CD14-positive monocyte (primary cell): Measurements from ENCODE around the gene OR13J1. TPM values are rescaled to one million over a fixed set of nuclear protein-coding genes. Genes with fewer than 3 reads are reported as not detected.

Source experiments
- DNase-seq, 3 donors: peaks; one replicate each; pipeline ENCODE4 v3.0.0-alpha.2; 2011 to 2022
- H2AFZ ChIP-seq: 2 replicates; pipeline ENCODE4 v1.6.0; 2012; ENCODE audit warnings: mild to moderate bottlenecking, low read depth, low read length, inconsistent platforms; ENCODE audit not compliant: insufficient read depth, poor library complexity, severe bottlenecking
- H3K27ac ChIP-seq, 2 donors: 1 replicate in 1 of 2; 2 replicates in 1 of 2; pipeline ENCODE4 v1.5.1; 2012 to 2013; ENCODE audit warnings: low read length in 2 of 2, control low read depth in 1 of 2, inconsistent platforms in 1 of 2, low read depth in 1 of 2, mild to moderate bottlenecking in 1 of 2
- H3K27me3 ChIP-seq, 2 donors: one replicate each; pipeline versions ENCODE4 v1.6.0 to v1.6.1; 2011 to 2013; ENCODE audit warnings: low read length in 2 of 2; ENCODE audit not compliant: control insufficient read depth in 2 of 2, insufficient read depth in 2 of 2
- H3K36me3 ChIP-seq, 2 donors: replicated peaks in 1 of 2; 1 replicate in 1 of 2; 2 replicates in 1 of 2; pipeline versions ENCODE4 v1.5.1 to v1.6.1; 2012 to 2013; ENCODE audit warnings: low read length in 2 of 2, control low read depth in 1 of 2, inconsistent platforms in 1 of 2, mild to moderate bottlenecking in 1 of 2; ENCODE audit not compliant: insufficient read depth in 2 of 2, control insufficient read depth in 1 of 2
- H3K4me1 ChIP-seq, 2 donors: 1 replicate in 1 of 2; 2 replicates in 1 of 2; pipeline versions ENCODE4 v1.5.1 to v1.6.1; 2012 to 2013; ENCODE audit warnings: low read length in 2 of 2, control low read depth in 1 of 2, inconsistent platforms in 1 of 2, mild to moderate bottlenecking in 1 of 2, moderate library complexity in 1 of 2; ENCODE audit not compliant: insufficient read depth in 2 of 2, control insufficient read depth in 1 of 2
- H3K4me2 ChIP-seq: replicated peaks from 2 replicates; pipeline ENCODE3; 2012; ENCODE audit warnings: low read length, moderate library complexity, mild to moderate bottlenecking; ENCODE audit not compliant: poor library complexity, severe bottlenecking; ENCODE audit errors: extremely low read depth
- H3K4me3 ChIP-seq, 3 experiments: fragments of 200-600 bp in 1 of 3; sonication (generic) in 1 of 3; replicated peaks in 1 of 3; 1 replicate in 2 of 3; 2 replicates in 1 of 3; pipeline ENCODE4 v1.5.1; 2011 to 2013; ENCODE audit warnings: low read length in 3 of 3, mild to moderate bottlenecking in 3 of 3, control low read depth in 2 of 3, low read depth in 2 of 3, inconsistent platforms in 1 of 3, moderate library complexity in 1 of 3
- H3K79me2 ChIP-seq: 2 replicates; pipeline ENCODE4 v1.6.0; 2012; ENCODE audit warnings: mild to moderate bottlenecking, control low read depth, inconsistent platforms, low read length, moderate library complexity; ENCODE audit not compliant: insufficient read depth
- H3K9ac ChIP-seq: 2 replicates; pipeline ENCODE4 v1.6.0; 2017; ENCODE audit warnings: low read length, mild to moderate bottlenecking; ENCODE audit not compliant: insufficient read depth, poor library complexity, severe bottlenecking
- H3K9me3 ChIP-seq, 2 donors: replicated peaks in 1 of 2; 1 replicate in 1 of 2; 2 replicates in 1 of 2; pipeline versions ENCODE4 v1.5.1 to v1.6.1; 2012 to 2013; ENCODE audit warnings: low read length in 2 of 2, control low read depth in 1 of 2; ENCODE audit not compliant: control insufficient read depth in 1 of 2, insufficient read depth in 1 of 2
- H4K20me1 ChIP-seq: 2 replicates; pipeline ENCODE4 v1.6.0; 2012; ENCODE audit warnings: mild to moderate bottlenecking, low read length, control low read depth, moderate library complexity; ENCODE audit not compliant: insufficient read depth
- H3K27ac Mint-ChIP-seq, 7 donors: one replicate each; pipeline ENCODE4 v1.8.0; 2020; ENCODE audit warnings: mild to moderate bottlenecking in 7 of 7, mixed read lengths in 7 of 7, moderate library complexity in 6 of 7, inconsistent platforms in 2 of 7
- H3K27me3 Mint-ChIP-seq, 3 donors: one replicate each; pipeline ENCODE4 v1.8.0; 2021 to 2022; ENCODE audit warnings: low read depth in 3 of 3, mild to moderate bottlenecking in 3 of 3, mixed read lengths in 3 of 3, moderate library complexity in 3 of 3, inconsistent platforms in 1 of 3
- H3K36me3 Mint-ChIP-seq, 2 donors: one replicate each; pipeline ENCODE4 v1.8.0; 2020; ENCODE audit warnings: mixed read lengths in 2 of 2, inconsistent platforms in 1 of 2, mild to moderate bottlenecking in 1 of 2
- H3K4me1 Mint-ChIP-seq: one replicate; pipeline ENCODE4 v1.8.0; 2020; ENCODE audit warnings: mild to moderate bottlenecking, mixed read lengths
- H3K4me3 Mint-ChIP-seq, 2 donors: one replicate each; pipeline ENCODE4 v1.8.0; 2020; ENCODE audit warnings: mild to moderate bottlenecking in 2 of 2, mixed read lengths in 2 of 2, moderate library complexity in 1 of 2
- H3K9me3 Mint-ChIP-seq, 7 donors: one replicate each; pipeline ENCODE4 v1.8.0; 2020 to 2022; ENCODE audit warnings: mixed read lengths in 7 of 7, mild to moderate bottlenecking in 6 of 7, moderate library complexity in 6 of 7, inconsistent platforms in 2 of 7
- WGBS: methylation state at CpG from one replicate; pipeline ENCODE4 v1.1.5; 2013; ENCODE audit warnings: missing lambda C conversion rate; ENCODE audit not compliant: insufficient coverage; 5-methylcytosine and 5-hydroxymethylcytosine counted together
- intact Hi-C, 2 donors: fragments of 100-400 bp; cut with micrococcal nuclease; formaldehyde crosslinking; loops; one replicate each; pipeline versions ENCODE4 v1.15.0 to v1.15.1; 2023
- polyA plus RNA-seq, 3 donors: library from polyadenylated mRNA; depleted of rRNA in 1 of 3; unstranded in 2 of 3; stranded (reverse) in 1 of 3; fragments of 300-500 nt in 2 of 3; fragments of >200 nt in 1 of 3; fragmentation: Illumina TruSeq in 2 of 3; gene quantifications; 1 replicate in 2 of 3; 2 replicates in 1 of 3; pipeline ENCODE4 v1.2.3, GENCODE V29; 2012 to 2021
- TF ChIP-seq, protein P1 (sequence below): fragments of 200-600 bp; IDR thresholded peaks from one replicate; pipeline ENCODE4 v1.8.0; 2022; ENCODE audit warnings: antibody characterized with exemption, mild to moderate bottlenecking

The OR13J1 gene
- polyA plus RNA-seq, 3 donors = not detected

DNA sequence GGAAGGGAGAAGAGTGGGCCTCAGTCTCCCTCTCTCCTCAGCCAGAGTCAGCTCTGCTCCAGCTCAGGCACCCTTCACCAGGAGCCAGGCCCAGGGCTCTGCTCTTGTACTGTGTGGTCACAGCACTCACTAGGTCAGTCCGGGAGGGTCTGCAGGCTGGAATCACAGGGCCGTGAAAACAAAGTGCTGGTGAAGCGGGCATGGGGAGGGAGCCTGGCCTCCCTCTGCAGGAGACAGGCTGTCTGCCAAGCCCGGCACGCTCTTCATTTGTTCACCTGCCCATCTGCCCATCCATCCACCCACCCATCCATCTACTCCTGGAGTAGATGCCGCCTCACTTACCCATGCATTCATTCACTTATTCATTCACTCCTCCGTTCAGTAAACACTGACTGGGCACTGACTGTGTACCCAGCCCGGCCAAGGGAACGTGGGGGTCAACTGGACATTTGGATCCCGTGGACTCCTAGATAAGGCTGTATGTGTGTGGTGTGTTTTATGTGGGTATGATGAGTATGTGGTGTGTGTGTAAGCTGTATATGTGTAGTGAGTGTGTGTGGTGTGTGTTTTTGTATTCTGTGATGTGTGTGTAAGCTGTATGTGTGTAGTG is 42.7 kb upstream of the OR13J1 start:
- H3K4me2 ChIP-seq = no peak overlapping the region
- H3K4me3 Mint-ChIP-seq = no peak overlapping the region

DNA sequence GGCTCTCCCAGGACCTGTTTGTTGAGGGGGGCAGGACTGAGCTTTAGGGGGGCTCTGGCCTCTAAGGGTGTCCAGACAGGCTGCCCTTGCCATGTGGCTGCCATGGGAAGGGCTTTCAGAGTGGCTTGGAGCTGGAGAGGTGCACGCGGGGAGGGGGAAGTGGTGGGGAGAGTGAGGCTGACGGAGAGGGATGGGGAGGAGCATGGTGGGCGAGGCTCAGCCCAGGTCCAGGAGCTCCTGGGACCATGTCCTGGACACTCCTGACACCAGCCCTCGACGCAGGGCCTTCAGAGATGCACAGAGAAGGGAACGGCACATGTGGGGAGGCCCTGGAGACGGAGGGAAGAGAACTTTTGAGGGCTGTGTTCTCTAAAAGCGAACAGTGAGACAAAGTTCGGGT is 41.5 kb upstream of the OR13J1 start:
- Histone ChIP-seq H3K9ac (no peak overlapping the region), H2AFZ (peak overlapping the region; percentile 37), H3K27ac (no peak overlapping the region), H3K9me3 (no peaks in the 10 kb centered on the region), H3K36me3 (no peaks in the 10 kb centered on the region), H3K4me3 (no peak overlapping the region), H4K20me1 (no peaks in the 10 kb centered on the region), H3K79me2 (no peaks in the 10 kb centered on the region), H3K4me1 (peaks cover 30% of the 10 kb centered on the region in 2 donors), H3K4me2 (no peak overlapping the region), H3K27me3 (no peaks in the 10 kb centered on the region)
- Mint-ChIP-seq H3K27me3 (peaks cover 0 to 2% (median 0%) of the 10 kb centered on the region in 3 donors), H3K9me3 (peaks cover 0 to 2% (median 0%) of the 10 kb centered on the region in 7 donors), H3K36me3 (no peaks in the 10 kb centered on the region), H3K4me1 (peaks cover 32% of the 10 kb centered on the region), H3K27ac (peak overlapping the region in 1 of 7 donors; percentile 20), H3K4me3 (no peak overlapping the region)
- intact Hi-C loops = loop anchor here in 1 of 2 donors (10.0 kb wide), 1 partner anchor 57 kb away; no protein-coding TSS in a partner anchor
- TF ChIP-seq, protein P1, sequence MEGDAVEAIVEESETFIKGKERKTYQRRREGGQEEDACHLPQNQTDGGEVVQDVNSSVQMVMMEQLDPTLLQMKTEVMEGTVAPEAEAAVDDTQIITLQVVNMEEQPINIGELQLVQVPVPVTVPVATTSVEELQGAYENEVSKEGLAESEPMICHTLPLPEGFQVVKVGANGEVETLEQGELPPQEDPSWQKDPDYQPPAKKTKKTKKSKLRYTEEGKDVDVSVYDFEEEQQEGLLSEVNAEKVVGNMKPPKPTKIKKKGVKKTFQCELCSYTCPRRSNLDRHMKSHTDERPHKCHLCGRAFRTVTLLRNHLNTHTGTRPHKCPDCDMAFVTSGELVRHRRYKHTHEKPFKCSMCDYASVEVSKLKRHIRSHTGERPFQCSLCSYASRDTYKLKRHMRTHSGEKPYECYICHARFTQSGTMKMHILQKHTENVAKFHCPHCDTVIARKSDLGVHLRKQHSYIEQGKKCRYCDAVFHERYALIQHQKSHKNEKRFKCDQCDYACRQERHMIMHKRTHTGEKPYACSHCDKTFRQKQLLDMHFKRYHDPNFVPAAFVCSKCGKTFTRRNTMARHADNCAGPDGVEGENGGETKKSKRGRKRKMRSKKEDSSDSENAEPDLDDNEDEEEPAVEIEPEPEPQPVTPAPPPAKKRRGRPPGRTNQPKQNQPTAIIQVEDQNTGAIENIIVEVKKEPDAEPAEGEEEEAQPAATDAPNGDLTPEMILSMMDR = no peak
- WGBS = 60% methylated on average over 8 of the region's 10 CpGs
- DNase-seq = no peak

More for the DNA sequence above, 42.7 kb upstream of the OR13J1 start:
- Histone ChIP-seq H3K4me1 (peaks cover 19 to 20% of the 10 kb centered on the region in 2 donors), H3K36me3 (no peaks in the 10 kb centered on the region), H3K9me3 (no peaks in the 10 kb centered on the region), H2AFZ (no peak overlapping the region), H4K20me1 (no peaks in the 10 kb centered on the region), H3K4me3 (no peak overlapping the region), H3K27me3 (no peaks in the 10 kb centered on the region), H3K9ac (no peak overlapping the region), H3K79me2 (no peaks in the 10 kb centered on the region), H3K27ac (no peak overlapping the region)
- H3K27me3 Mint-ChIP-seq = peaks cover 0 to 2% (median 0%) of the 10 kb centered on the region in 3 donors
- H3K27ac Mint-ChIP-seq = no peak overlapping the region
- H3K36me3 Mint-ChIP-seq = no peaks in the 10 kb centered on the region
- WGBS = 100% methylated on average over 7 of the region's 10 CpGs
- intact Hi-C loops = loop anchor here in 1 of 2 donors (10.0 kb wide), 1 partner anchor 58 kb away; no protein-coding TSS in a partner anchor
- H3K9me3 Mint-ChIP-seq = no peaks in the 10 kb centered on the region
- TF ChIP-seq, protein P1 = no peak
- peaks cover 21% of the 10 kb centered on the region for H3K4me1 Mint-ChIP-seq
- no peak for DNase-seq
